HG03378 (cell line): ENCODE measurements around the gene ACY1.
"Not testable (repeated sequence)": the region's sequence is repeated elsewhere in the genome, so short reads cannot be mapped to it uniquely, and the experiment has no call there.

Source experiments
- ATAC-seq: cut with Tn5 transposase; IDR thresholded peaks from one replicate; pipeline ENCODE4 v1.9.1; 2021; ENCODE audit warnings: mild to moderate bottlenecking, moderate library complexity; ENCODE audit not compliant: unreplicated experiment

ACY1 gene

GRCh38 chr3:52023860-52024764 lies 40.8 kb downstream of the ACY1 start:
- ATAC-seq: no peak

GRCh38 chr3:52024765-52025452 lies 41.6 kb downstream of the ACY1 start:
- no peak for ATAC-seq

GRCh38 chr3:52025453-52025852 lies 42.1 kb downstream of the ACY1 start:
- ATAC-seq: no peak

DNA sequence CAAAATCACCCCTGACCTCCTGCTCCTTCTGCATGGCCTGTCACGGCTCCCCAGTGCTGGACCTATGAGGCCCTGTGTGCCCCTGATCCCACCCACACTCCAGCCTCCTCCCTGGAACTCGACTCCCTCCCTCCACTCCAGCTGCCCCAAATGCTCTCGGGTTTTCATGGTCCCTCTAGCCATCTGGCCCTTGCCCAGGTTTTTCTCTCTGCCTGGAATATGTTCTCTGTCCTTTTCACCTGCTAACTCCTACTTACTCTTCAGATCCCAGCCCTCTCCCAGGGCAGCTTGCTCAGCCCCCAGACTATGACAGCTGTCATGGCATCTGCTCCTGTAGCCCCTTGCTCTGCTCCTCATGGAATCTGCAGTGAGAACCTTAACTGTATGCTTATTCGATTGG lies 42.7 kb downstream of the ACY1 start:
- no peak for ATAC-seq

DNA sequence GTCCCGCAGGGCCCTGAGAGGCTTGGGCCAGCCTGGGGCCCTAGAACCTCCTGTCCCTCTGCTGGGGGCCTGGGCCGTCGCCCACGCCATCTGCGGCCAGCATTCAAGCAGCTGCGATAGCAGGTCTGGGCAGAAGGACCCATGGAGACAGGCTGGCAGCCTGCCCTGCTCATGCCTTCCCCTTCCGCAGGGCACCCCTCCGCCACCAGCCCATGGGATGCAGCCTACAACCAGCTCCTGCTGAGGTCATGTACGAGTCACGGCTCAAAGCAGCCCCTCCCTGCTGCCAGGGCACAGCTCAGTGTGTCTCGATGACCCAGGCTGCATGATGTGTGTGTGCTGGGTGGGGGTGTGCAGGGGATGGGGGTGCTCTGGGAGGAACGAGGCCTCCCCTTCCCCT lies 45.2 kb downstream of the ACY1 start:
- ATAC-seq: no peak

DNA sequence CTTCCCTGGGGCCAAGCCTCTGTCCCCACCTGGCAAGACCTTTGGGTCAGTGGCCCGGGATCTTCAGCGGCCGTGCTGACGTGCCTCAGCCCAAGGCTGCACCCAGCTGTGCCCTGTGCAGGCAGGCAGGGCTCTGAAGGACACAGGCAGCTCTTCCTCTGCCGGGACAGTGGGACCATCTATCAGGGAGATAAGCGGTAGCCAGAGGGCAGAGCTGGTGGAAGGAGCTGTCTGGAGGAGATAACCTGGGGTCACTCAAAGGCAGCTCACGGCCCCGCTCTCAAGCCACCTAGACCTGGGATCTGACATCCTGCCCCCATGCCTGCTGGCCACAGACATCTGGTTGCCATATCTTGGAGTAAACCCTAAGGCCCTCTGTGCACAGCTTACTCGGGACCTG lies 45.7 kb downstream of the ACY1 start:
- ATAC-seq: no peak

DNA sequence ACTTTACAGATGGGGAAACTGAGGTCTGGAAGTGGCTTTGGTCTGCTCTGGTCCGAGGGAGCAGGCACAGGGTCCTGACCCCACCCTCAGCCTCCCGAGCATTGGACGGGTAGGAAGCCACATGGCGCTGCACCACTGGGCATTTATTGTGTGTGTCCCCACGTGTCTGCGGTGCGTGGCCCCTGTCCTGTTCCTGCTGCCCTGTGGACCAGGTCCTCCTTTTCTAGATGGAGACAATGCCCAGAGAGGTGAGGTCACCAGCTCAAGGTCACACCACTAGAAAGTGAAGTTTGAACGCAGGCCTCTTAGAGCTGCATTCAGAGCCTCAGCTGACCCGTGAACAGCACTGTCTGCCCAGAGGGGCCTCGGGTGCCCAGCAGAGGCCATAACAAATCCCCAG lies 46.2 kb downstream of the ACY1 start:
- ATAC-seq: no peak

DNA sequence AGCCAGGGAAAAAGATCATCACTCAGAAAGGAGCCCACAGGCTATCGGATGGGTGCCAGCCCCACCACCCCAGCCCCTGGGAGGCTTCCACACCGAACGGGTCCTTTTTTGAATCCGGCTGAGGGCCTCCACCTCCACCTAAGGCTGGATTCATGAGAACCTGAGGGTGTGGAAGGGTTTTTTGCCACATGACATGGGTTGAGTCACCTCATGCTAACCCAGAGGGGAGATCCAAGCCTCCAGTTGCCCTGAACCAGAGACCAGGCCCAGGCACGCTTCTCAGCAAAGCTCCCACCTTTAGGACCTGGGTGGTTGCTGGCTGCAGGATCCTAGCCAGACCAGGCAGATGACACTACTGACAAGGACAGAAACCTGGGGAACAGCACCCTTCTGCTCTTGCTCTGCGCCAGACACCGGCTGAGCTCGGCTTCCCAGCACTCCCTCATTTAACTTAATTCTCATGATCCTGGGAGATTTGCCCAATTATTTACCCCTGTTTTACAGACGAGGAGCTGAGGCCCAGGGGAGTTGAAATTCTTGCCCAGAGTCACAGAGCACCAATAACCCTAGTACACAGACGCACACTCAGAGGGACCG lies 47.5 kb downstream of the ACY1 start:
- no peak for ATAC-seq

GRCh38 chr3:52031896-52032295 lies 48.6 kb downstream of the ACY1 start:
- ATAC-seq: no peak

- no peak for ATAC-seq
Measured at GRCh38 chr3:52032702-52033408, 49.5 kb downstream of the ACY1 start.

- ATAC-seq: not testable (repeated sequence)
Measured at GRCh38 chr3:52033748-52034147, 50.4 kb downstream of the ACY1 start.

GRCh38 chr3:52034212-52034611 lies 50.9 kb downstream of the ACY1 start:
- no peak for ATAC-seq

- no peak for ATAC-seq
Measured at GRCh38 chr3:52034651-52035050, 51.3 kb downstream of the ACY1 start.

DNA sequence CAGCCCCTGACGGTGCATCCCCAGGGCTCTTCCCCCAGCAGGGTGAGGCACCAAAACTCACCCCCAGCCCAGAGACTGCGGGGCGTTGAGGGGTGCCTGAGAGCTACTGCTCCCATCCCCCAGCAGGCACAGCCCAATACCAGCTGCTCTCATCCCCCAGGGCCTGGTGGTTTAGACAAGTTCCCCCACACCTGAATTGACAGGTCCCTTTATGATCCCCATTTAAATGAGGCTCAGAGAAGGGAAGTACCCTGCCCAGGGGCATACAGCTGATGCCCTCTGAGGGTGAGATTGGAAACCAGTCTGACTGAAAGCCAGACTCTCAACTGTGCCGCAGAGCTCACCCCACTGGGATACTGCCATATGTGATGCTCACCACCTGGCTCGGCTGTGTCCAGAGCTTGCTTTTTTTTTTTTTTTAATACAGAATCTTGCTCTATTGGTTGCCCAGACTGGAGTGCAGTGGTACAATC lies 52.9 kb downstream of the ACY1 start:
- peak; percentile 61 for ATAC-seq

DNA sequence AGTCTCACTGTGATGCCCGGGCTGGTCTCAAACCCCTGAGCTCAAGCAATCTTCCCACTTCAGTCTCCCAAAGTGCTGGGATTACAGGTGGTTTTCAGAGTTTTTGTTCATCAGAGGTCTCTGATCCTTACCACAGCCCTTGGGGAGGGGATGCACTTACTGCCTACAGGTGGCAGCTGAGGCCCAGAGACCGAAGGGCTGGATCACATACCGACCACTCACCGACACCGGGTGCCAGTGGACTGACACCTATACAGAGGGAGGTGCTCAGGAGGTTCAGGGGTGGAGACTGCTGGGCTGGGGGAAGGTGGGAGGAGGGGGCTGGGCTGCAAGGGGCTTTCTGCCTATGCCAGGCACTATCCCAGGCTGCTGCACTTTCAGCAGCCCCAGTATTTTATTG lies 53.5 kb downstream of the ACY1 start:
- ATAC-seq: no peak

DNA sequence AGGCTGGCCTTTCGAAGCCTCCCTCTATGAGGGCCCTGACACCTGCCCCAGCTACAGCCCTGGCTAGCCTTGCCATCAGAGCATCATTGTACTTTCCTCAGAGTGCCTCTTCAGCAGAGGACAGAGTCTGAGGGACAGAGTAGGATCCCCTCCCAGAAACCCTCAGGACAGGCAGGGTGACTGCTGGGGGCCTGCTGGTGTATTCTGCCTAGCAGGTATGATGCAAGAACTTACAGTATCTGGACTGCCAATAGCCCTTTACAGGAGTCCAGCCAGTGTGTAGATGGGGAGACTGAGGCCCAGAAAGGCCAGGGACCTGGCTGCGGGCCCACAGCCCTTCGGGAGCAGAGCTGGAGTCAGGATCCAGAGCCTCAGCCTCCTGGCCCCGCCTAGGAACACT lies 54.0 kb downstream of the ACY1 start:
- ATAC-seq: no peak

DNA sequence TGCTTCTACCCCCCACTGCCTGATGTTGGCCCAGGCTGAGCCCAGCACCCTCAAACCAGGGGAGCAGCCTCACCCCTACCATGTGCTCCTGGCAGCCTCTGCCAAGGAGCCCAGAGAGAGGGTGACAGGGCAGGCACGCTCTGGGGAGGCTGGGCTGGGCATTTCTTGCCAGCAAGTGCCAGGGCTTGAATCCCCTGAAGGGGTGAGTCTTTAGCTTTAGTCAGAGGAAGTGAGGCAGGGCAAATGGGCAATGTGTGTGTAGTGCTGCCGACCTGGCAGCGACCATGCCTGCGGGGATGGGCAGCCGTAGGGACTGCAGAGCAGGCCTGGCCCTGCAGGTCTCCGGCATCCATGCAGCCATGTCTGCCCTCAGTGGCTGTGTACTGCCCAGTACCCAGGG lies 54.9 kb downstream of the ACY1 start:
- ATAC-seq: no peak
